Small intestine (tissue), 7 donors: ENCODE measurements around the gene NKPD1. TPM values are rescaled to one million over a fixed set of nuclear protein-coding genes. Genes with fewer than 3 reads are reported as not detected.

ENCODE experiments used
- DNase-seq, 2 donors: peaks; one replicate each; pipeline versions ENCODE4 v3.0.0 to v3.0.0-alpha.2; 2013
- FAIRE-seq: peaks from 2 replicates; lab custom pipeline; 2012; peaks lifted over from hg19 to GRCh38; lab: Jason Lieb, UNC
- H3K27ac ChIP-seq, 3 donors: one replicate each; pipeline ENCODE4 v1.5.1; 2013; ENCODE audit warnings: low read length in 2 of 3, mild to moderate bottlenecking in 2 of 3, control low read depth in 1 of 3, inconsistent platforms in 1 of 3, low read depth in 1 of 3, moderate library complexity in 1 of 3
- H3K27me3 ChIP-seq, 3 donors: one replicate each; pipeline ENCODE4 v1.6.1; 2013; ENCODE audit warnings: low read length in 3 of 3, inconsistent platforms in 1 of 3; ENCODE audit not compliant: control insufficient read depth in 3 of 3, insufficient read depth in 3 of 3
- H3K36me3 ChIP-seq, 3 donors: one replicate each; pipeline ENCODE4 v1.6.1; 2013; ENCODE audit warnings: low read length in 3 of 3, inconsistent platforms in 1 of 3, low read depth in 1 of 3, mild to moderate bottlenecking in 1 of 3, moderate library complexity in 1 of 3; ENCODE audit not compliant: control insufficient read depth in 3 of 3, insufficient read depth in 2 of 3
- H3K4me1 ChIP-seq, 3 donors: one replicate each; pipeline ENCODE4 v1.6.1; 2013; ENCODE audit warnings: low read length in 2 of 3, inconsistent platforms in 1 of 3, low read depth in 1 of 3, mild to moderate bottlenecking in 1 of 3, moderate library complexity in 1 of 3; ENCODE audit not compliant: control insufficient read depth in 3 of 3, insufficient read depth in 2 of 3
- H3K4me3 ChIP-seq, 3 donors: one replicate each; pipeline ENCODE4 v1.5.1; 2013; ENCODE audit warnings: low read length in 3 of 3, control low read depth in 1 of 3, inconsistent platforms in 1 of 3, low read depth in 1 of 3, mild to moderate bottlenecking in 1 of 3, moderate library complexity in 1 of 3
- H3K9me3 ChIP-seq, 2 donors: one replicate each; pipeline ENCODE4 v1.6.1; 2013; ENCODE audit warnings: low read depth in 1 of 2, low read length in 1 of 2; ENCODE audit not compliant: control insufficient read depth in 2 of 2, insufficient read depth in 1 of 2
- WGBS, 3 donors: extraction: QIAGEN DNeasy Blood & Tissue Kit; methylation state at CpG; one replicate each; pipeline ENCODE4 v1.1.7; 2013; 5-methylcytosine and 5-hydroxymethylcytosine counted together
- polyA plus RNA-seq, 4 donors: library from polyadenylated mRNA; stranded (reverse) in 3 of 4; unstranded in 1 of 4; fragments of 200-250 nt in 3 of 4; fragments of 120-200 nt in 1 of 4; gene quantifications; one replicate each; pipeline versions ENCODE4 v1.2.1 to v1.2.3, GENCODE V29; 2013
- donor health status: healthy with polysubstance abuse.
- donor health status: control.
- donor health status: control.
- donor health status: Bipolar disorder and iron deficiency.
- donor health status: healthy.

Gene NKPD1
- polyA plus RNA-seq, 4 donors, result 0.09 to 0.13 TPM; not detected in 2

DNA sequence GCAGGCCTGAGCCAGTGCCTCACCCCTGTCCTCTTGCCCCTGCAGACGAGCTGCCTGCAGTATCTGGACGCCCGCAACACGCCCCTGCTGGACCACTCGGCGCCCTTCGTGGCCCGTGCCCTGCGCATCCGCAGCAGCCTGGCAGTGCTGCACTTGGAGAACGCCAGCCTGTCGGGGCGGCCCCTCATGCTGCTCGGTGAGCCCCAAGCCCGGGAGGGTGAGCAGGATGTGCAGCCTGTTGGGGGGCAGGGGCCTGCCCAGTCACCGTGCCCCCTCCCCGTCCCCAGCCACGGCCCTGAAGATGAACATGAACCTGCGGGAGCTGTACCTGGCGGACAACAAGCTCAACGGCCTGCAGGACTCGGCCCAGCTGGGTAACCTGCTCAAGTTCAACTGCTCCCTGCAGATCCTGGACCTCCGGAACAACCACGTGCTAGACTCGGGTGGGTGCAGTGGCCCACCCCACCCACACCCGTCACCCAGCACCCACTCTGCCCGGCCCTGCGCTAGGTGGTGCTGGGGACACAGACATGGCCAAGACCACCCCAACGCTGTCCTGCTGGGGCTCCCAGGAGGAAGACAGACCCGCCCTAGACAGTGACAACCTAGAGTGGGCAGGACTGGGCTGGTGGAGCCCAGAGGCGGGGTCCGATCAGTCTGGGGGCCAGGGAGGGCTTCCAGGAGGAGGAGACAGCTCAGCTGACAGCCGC is 18.6 kb downstream of the NKPD1 start:
- DNase-seq (no peak), FAIRE-seq (no peak)
- Histone ChIP-seq H3K27me3 (no peaks in the 10 kb centered on the region), H3K27ac (no peak overlapping the region), H3K9me3 (no peaks in the 10 kb centered on the region), H3K4me1 (peaks cover 0 to 7% (median 0%) of the 10 kb centered on the region in 3 donors), H3K36me3 (peaks cover 2 to 82% (median 8%) of the 10 kb centered on the region in 3 donors), H3K4me3 (no peak overlapping the region)
- 93% methylated on average over 30 to 33 of the region's 33 CpGs for WGBS, 3 donors

DNA sequence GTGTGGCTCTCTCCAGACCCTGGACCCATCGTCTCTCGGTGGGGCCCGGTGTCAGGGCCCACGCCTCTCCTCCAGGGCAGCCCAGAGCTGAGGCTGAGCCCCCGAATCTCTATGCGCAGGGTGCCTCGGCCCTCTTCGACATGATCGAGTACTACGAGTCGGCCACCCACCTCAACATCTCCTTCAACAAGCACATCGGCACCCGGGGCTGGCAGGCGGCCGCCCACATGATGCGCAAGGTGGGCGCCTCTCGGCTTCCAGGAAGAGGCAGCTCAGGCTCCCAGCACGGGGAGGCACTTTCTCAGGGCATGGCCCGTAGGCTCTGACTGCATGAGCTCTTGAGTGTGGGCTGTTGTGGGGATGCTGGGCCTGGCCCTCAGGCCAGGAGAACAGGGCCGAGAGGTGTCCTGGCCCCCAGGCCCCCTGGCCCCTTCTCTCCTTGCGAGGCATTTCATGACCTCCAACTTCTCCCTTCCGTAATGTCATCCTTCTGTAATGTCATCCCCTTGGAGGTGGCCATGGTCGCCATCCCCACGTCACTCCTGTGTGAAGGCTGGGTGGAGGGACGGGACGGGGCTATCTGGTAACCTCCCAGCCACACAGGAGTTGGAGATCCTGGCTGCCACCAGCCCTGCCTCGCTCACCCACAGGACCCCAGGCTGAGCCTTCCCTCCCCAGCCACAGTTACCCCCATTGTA is 19.4 kb downstream of the NKPD1 start:
- DNase-seq (no peak), FAIRE-seq (no peak)
- no peak overlapping the region for H3K4me3 ChIP-seq
- H3K27me3 ChIP-seq, result no peaks in the 10 kb centered on the region
- 94 to 97% (median 97%) methylated on average over 25 to 28 of the region's 28 CpGs for WGBS, 3 donors
- H3K27ac ChIP-seq, result no peak overlapping the region
- peaks cover 0 to 7% (median 0%) of the 10 kb centered on the region in 3 donors for H3K4me1 ChIP-seq
- H3K36me3 ChIP-seq, result peaks cover 2 to 81% (median 8%) of the 10 kb centered on the region in 3 donors
- no peaks in the 10 kb centered on the region for H3K9me3 ChIP-seq

DNA sequence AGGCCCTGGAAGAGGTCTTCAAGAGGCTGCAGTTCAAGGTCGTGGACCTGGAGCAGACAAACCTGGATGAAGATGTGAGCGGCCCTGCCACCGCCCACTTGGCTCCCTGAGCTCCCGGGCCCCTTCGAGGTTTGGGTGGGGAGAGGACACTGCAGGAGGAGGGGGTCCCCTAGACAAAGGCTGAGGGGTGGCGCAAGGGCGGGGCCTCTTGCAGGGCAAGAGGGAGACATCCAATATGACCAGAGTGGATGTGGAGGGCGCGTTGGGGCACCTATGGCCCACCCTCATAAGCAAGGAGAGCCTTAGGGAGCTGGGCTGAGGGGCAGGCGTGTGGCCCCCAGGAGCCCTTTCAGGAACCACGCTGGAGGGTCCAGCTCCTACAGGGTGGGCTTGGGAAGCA is 20.2 kb downstream of the NKPD1 start:
- H3K4me1 ChIP-seq, result peaks cover 0 to 7% (median 0%) of the 10 kb centered on the region in 3 donors
- H3K27ac ChIP-seq, result no peak overlapping the region
- no peaks in the 10 kb centered on the region for H3K27me3 ChIP-seq
- 86 to 94% (median 92%) methylated on average over 10 to 11 of the region's 11 CpGs for WGBS, 3 donors
- peaks cover 2 to 74% (median 6%) of the 10 kb centered on the region in 3 donors for H3K36me3 ChIP-seq
- no peak for FAIRE-seq
- H3K9me3 ChIP-seq, result no peaks in the 10 kb centered on the region
- H3K4me3 ChIP-seq, result no peak overlapping the region
- DNase-seq, result no peak

- Histone ChIP-seq H3K4me3 (no peak overlapping the region), H3K27me3 (no peaks in the 10 kb centered on the region), H3K4me1 (peaks cover 0 to 7% (median 0%) of the 10 kb centered on the region in 3 donors), H3K9me3 (no peaks in the 10 kb centered on the region), H3K27ac (no peak overlapping the region), H3K36me3 (peaks cover 2 to 74% (median 6%) of the 10 kb centered on the region in 3 donors)
- no peak for DNase-seq
- no peak for FAIRE-seq
- WGBS, 3 donors, result 92 to 93% (median 93%) methylated on average over 7 to 8 of the region's 8 CpGs
Measured at GRCh38 chr19:45140144-45140503, 20.7 kb downstream of the NKPD1 start.

DNA sequence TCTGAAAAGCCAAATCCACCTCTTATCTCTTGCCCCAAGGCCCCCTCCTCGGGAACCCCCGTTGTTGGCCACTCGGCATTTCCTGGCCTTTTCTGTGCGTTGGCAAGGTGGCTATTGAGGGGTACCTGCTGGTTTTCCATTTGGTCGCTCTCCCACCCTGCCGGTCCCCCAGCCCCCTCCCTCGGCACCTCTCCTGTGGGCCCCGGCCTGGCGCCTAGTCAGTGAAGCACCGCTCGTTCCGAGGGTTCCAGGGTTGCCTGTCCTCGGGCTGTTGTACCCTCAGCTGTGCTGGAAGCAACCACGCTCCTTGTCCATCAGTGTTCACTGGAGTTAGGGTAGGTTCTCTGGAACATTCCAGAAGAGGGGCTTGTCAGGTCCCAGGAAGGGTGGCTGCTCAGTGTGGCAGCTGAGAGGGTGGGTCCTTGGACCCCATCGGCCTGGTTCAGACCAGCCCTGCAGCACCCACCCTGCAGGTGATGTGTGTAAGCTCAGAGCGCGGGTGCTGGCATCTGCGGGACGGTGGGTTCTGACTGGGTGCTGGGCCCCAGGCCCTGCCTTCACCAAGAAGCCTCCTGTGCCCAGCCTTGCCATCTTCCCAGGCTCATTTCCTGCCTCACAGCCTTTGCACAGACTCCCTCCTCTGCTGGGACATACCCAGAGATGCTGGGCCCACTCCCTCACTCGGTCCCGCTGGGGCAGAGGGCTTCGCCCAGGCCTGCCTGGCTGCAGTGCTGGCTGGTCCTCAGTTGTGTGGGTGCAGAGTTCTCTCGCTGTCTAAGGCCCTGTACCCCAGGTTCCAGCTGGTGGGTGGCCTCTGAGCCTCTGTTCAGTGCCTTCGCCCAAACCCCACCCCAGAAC is 21.3 kb downstream of the NKPD1 start:
- DNase-seq (no peak), FAIRE-seq (no peak)
- Histone ChIP-seq H3K4me3 (no peak overlapping the region), H3K4me1 (peaks cover 0 to 7% (median 0%) of the 10 kb centered on the region in 3 donors), H3K27ac (no peak overlapping the region), H3K9me3 (no peaks in the 10 kb centered on the region), H3K27me3 (no peaks in the 10 kb centered on the region), H3K36me3 (peaks cover 2 to 75% (median 6%) of the 10 kb centered on the region in 3 donors)
- 95 to 96% (median 96%) methylated on average over 24 of the region's 24 CpGs for WGBS, 3 donors

- no peaks in the 10 kb centered on the region for H3K9me3 ChIP-seq
- WGBS, 3 donors, result 62 to 80% (median 69%) methylated on average over 9 to 11 of the region's 11 CpGs
- H3K4me1 ChIP-seq, result peaks cover 0 to 7% (median 0%) of the 10 kb centered on the region in 3 donors
- H3K27ac ChIP-seq, result peak overlapping the region in 1 of 3 donors; percentile 72
- H3K4me3 ChIP-seq, result no peak overlapping the region
- DNase-seq, result peak in 1 of 2 donors; percentile 24
- FAIRE-seq, result no peak
- H3K27me3 ChIP-seq, result no peaks in the 10 kb centered on the region
- H3K36me3 ChIP-seq, result peaks cover 2 to 73% (median 6%) of the 10 kb centered on the region in 3 donors
Measured at GRCh38 chr19:45138303-45138751, 22.5 kb downstream of the NKPD1 start.

GRCh38 chr19:45137179-45137761 is 23.5 kb downstream of the NKPD1 start:
- peaks cover 0 to 7% (median 0%) of the 10 kb centered on the region in 3 donors for H3K4me1 ChIP-seq
- no peak overlapping the region for H3K4me3 ChIP-seq
- FAIRE-seq (no peak), DNase-seq (no peak)
- peak overlapping the region in 1 of 3 donors; percentile 72 for H3K27ac ChIP-seq
- no peaks in the 10 kb centered on the region for H3K27me3 ChIP-seq
- H3K9me3 ChIP-seq, result no peaks in the 10 kb centered on the region
- H3K36me3 ChIP-seq, result peaks cover 0 to 72% (median 2%) of the 10 kb centered on the region in 3 donors
- 79 to 90% (median 89%) methylated on average over 17 of the region's 17 CpGs for WGBS, 3 donors
